ENCODE results near the gene LEP. TPM values are rescaled to one million over a fixed set of nuclear protein-coding genes. Genes with fewer than 3 reads are reported as not detected.

LEP gene
- polyA plus RNA-seq, 3 donors = 0.12 to 0.13 TPM; not detected in 1

DNA sequence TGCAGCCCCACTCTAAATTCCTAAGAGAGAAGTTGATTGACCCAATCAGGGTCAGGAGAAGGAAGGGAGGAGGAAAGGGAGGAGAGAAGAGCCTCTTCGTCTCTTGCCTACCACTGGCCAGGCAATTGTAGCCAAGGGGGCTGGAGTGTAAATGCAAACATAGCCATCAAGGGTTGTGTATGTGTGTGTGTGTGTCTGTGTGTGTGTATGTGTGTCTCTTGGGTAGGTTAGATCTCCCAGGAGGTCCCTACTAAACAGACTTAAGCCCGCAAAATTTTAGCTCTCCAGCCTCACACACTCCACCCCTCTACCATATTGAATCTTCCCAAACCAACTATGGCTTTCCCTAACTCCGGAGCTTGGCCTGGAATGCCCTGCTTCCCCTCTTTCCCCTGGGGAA, 3.8 kb downstream of the LEP start:
- no peak for DNase-seq
- no peak overlapping the region for H3K4me3 ChIP-seq (replicated peaks in 1 of 3; ENCODE audit: low read depth in 2 of 3, low read length in 3 of 3)
- Mint-ChIP-seq H3K27me3 (ENCODE audit: low read depth in 3 of 3) (peaks cover 2 to 8% (median 3%) of the 10 kb centered on the region in 3 donors), H3K36me3 (peaks cover under 1 to 4% of the 10 kb centered on the region in 2 donors), H3K4me3 (no peak overlapping the region), H3K9me3 (peaks cover 6 to 19% (median 8%) of the 10 kb centered on the region in 7 donors), H3K27ac (no peak overlapping the region), H3K4me1 (peaks cover 18% of the 10 kb centered on the region)
- intact Hi-C loops (cut with micrococcal nuclease) = no loop called here
- H3K27ac ChIP-seq (ENCODE audit: low read depth in 1 of 2, low read length in 2 of 2) = no peak overlapping the region
- no peak overlapping the region for H2AFZ ChIP-seq (ENCODE audit: insufficient read depth, low read depth, low read length, poor library complexity, severe bottlenecking)
- H4K20me1 ChIP-seq (ENCODE audit: insufficient read depth, low read length) = no peaks in the 10 kb centered on the region
- peaks cover 0 to 7% of the 10 kb centered on the region in 2 donors for H3K27me3 ChIP-seq (ENCODE audit: control insufficient read depth in 2 of 2, insufficient read depth in 2 of 2, low read length in 2 of 2)
- H3K4me1 ChIP-seq (ENCODE audit: control insufficient read depth in 1 of 2, insufficient read depth in 2 of 2, low read length in 2 of 2) = peaks cover 14 to 20% of the 10 kb centered on the region in 2 donors
- H3K36me3 ChIP-seq (replicated peaks in 1 of 2; ENCODE audit: control insufficient read depth in 1 of 2, insufficient read depth in 2 of 2, low read length in 2 of 2) = no peaks in the 10 kb centered on the region
- no peaks in the 10 kb centered on the region for H3K79me2 ChIP-seq (ENCODE audit: insufficient read depth, low read length)
- TF ChIP-seq, protein P1, sequence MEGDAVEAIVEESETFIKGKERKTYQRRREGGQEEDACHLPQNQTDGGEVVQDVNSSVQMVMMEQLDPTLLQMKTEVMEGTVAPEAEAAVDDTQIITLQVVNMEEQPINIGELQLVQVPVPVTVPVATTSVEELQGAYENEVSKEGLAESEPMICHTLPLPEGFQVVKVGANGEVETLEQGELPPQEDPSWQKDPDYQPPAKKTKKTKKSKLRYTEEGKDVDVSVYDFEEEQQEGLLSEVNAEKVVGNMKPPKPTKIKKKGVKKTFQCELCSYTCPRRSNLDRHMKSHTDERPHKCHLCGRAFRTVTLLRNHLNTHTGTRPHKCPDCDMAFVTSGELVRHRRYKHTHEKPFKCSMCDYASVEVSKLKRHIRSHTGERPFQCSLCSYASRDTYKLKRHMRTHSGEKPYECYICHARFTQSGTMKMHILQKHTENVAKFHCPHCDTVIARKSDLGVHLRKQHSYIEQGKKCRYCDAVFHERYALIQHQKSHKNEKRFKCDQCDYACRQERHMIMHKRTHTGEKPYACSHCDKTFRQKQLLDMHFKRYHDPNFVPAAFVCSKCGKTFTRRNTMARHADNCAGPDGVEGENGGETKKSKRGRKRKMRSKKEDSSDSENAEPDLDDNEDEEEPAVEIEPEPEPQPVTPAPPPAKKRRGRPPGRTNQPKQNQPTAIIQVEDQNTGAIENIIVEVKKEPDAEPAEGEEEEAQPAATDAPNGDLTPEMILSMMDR (IDR thresholded peaks at IDR 0.05) = no peak
- peaks cover 11 to 15% of the 10 kb centered on the region in 2 donors for H3K9me3 ChIP-seq (replicated peaks in 1 of 2; ENCODE audit: control insufficient read depth in 1 of 2, insufficient read depth in 1 of 2, low read length in 2 of 2)
- 94% methylated on average over 3 of the region's 3 CpGs for whole genome bisulfite sequencing (ENCODE audit: insufficient coverage)
- H3K4me2 ChIP-seq (replicated peaks; ENCODE audit: extremely low read depth, low read length, poor library complexity, severe bottlenecking) = no peak overlapping the region
- no peak overlapping the region for H3K9ac ChIP-seq (ENCODE audit: insufficient read depth, low read length, poor library complexity, severe bottlenecking)

GRCh38 chr7:128247108-128247507, 6.0 kb downstream of the LEP start:
- Histone ChIP-seq H2AFZ (ENCODE audit: insufficient read depth, low read depth, low read length, poor library complexity, severe bottlenecking) (no peak overlapping the region), H3K79me2 (ENCODE audit: insufficient read depth, low read length) (no peaks in the 10 kb centered on the region), H4K20me1 (ENCODE audit: insufficient read depth, low read length) (no peaks in the 10 kb centered on the region), H3K27ac (ENCODE audit: low read depth in 1 of 2, low read length in 2 of 2) (no peak overlapping the region), H3K4me2 (replicated peaks; ENCODE audit: extremely low read depth, low read length, poor library complexity, severe bottlenecking) (no peak overlapping the region), H3K4me3 (replicated peaks in 1 of 3; ENCODE audit: low read depth in 2 of 3, low read length in 3 of 3) (no peak overlapping the region), H3K36me3 (replicated peaks in 1 of 2; ENCODE audit: control insufficient read depth in 1 of 2, insufficient read depth in 2 of 2, low read length in 2 of 2) (no peaks in the 10 kb centered on the region), H3K4me1 (ENCODE audit: control insufficient read depth in 1 of 2, insufficient read depth in 2 of 2, low read length in 2 of 2) (peaks cover 7 to 10% of the 10 kb centered on the region in 2 donors), H3K9ac (ENCODE audit: insufficient read depth, low read length, poor library complexity, severe bottlenecking) (no peak overlapping the region), H3K27me3 (ENCODE audit: control insufficient read depth in 2 of 2, insufficient read depth in 2 of 2, low read length in 2 of 2) (no peaks in the 10 kb centered on the region), H3K9me3 (replicated peaks in 1 of 2; ENCODE audit: control insufficient read depth in 1 of 2, insufficient read depth in 1 of 2, low read length in 2 of 2) (no peaks in the 10 kb centered on the region)
- DNase-seq = no peak
- H3K4me1 Mint-ChIP-seq = peaks cover 10% of the 10 kb centered on the region
- 97% methylated on average over 5 of the region's 5 CpGs for WGBS (ENCODE audit: insufficient coverage)
- H3K9me3 Mint-ChIP-seq = peaks cover 0 to 5% (median 1%) of the 10 kb centered on the region in 7 donors
- H3K27ac Mint-ChIP-seq = peak overlapping the region in 5 of 7 donors; percentile 3 to 85 (median 66)
- H3K36me3 Mint-ChIP-seq = peaks cover 0 to 2% of the 10 kb centered on the region in 2 donors
- intact Hi-C loops (cut with micrococcal nuclease) = no loop called here
- H3K4me3 Mint-ChIP-seq = no peak overlapping the region
- H3K27me3 Mint-ChIP-seq (ENCODE audit: low read depth in 3 of 3) = peaks cover 2 to 3% (median 2%) of the 10 kb centered on the region in 3 donors
- TF ChIP-seq, protein P1 (IDR thresholded peaks at IDR 0.05) = no peak
